ENCODE results near the gene GUCA2A.

GRCh38 chr1:42155362-42155761 lies 9.2 kb downstream of the GUCA2A start:
- TF ChIP-seq CTCF (IDR thresholded peaks at IDR 0.05) (no peak), MXI1 (IDR thresholded peaks at IDR 0.05; ENCODE audit: low read depth, low read length) (no peak), JUND (IDR thresholded peaks at IDR 0.05) (no peak), REST (IDR thresholded peaks at IDR 0.05; ENCODE audit: low read depth, low read length) (no peak), TAF1 (IDR thresholded peaks at IDR 0.05; ENCODE audit: borderline replicate concordance, low read depth, low read length) (no peak), SMC3 (IDR thresholded peaks at IDR 0.05; ENCODE audit: low read depth, low read length) (no peak), EZH2phosphoT487 (IDR thresholded peaks at IDR 0.05; ENCODE audit: borderline replicate concordance, low read depth) (no peak), POLR2AphosphoS5 (IDR thresholded peaks at IDR 0.05; ENCODE audit: low read depth, low read length) (no peak), ELF1 (IDR thresholded peaks at IDR 0.05) (no peak)
